BLaER1 treated with 17β-estradiol and CSF1 and Interleukin-3, amounts not matched to agents 10 nM and 100 nM (cell line): ENCODE measurements around the gene HNRNPM.
A peak's percentile ranks its signal among the peaks of the same experiment; 100 is the strongest.

ENCODE experiments used
- H3K27ac ChIP-seq, 11 experiments: shearing (Covaris generic); formaldehyde crosslinking; 2 replicates each; pipeline ENCODE4 v1.8.1; 2022
- H3K27me3 ChIP-seq, 11 experiments: shearing (Covaris generic); formaldehyde crosslinking; 2 replicates each; pipeline ENCODE4 v1.8.1; 2022
- H3K36me3 ChIP-seq, 11 experiments: shearing (Covaris generic); formaldehyde crosslinking; 2 replicates each; pipeline ENCODE4 v1.8.1; 2022
- H3K4me1 ChIP-seq, 10 experiments: shearing (Covaris generic); formaldehyde crosslinking; 2 replicates each; pipeline ENCODE4 v1.8.1; 2022
- H3K4me2 ChIP-seq, 11 experiments: shearing (Covaris generic); formaldehyde crosslinking; 2 replicates each; pipeline ENCODE4 v1.8.1; 2022
- H3K4me3 ChIP-seq, 10 experiments: shearing (Covaris generic); formaldehyde crosslinking; 2 replicates each; pipeline ENCODE4 v1.8.1; 2022
- H3K9ac ChIP-seq, 11 experiments: shearing (Covaris generic); formaldehyde crosslinking; 2 replicates each; pipeline ENCODE4 v1.8.1; 2022
- H3K9me3 ChIP-seq, 11 experiments: shearing (Covaris generic); formaldehyde crosslinking; replicated peaks in 1 of 11; 2 replicates each; pipeline ENCODE4 v1.8.1; 2022
- H4K20me1 ChIP-seq, 11 experiments: shearing (Covaris generic); formaldehyde crosslinking; 2 replicates each; pipeline ENCODE4 v1.8.1; 2022
- Cebpa-rat ChIP-seq, 11 experiments: shearing (Covaris generic); IDR thresholded peaks; 2 replicates each; pipeline ENCODE4 v1.8.1; 2022

The HNRNPM gene

DNA sequence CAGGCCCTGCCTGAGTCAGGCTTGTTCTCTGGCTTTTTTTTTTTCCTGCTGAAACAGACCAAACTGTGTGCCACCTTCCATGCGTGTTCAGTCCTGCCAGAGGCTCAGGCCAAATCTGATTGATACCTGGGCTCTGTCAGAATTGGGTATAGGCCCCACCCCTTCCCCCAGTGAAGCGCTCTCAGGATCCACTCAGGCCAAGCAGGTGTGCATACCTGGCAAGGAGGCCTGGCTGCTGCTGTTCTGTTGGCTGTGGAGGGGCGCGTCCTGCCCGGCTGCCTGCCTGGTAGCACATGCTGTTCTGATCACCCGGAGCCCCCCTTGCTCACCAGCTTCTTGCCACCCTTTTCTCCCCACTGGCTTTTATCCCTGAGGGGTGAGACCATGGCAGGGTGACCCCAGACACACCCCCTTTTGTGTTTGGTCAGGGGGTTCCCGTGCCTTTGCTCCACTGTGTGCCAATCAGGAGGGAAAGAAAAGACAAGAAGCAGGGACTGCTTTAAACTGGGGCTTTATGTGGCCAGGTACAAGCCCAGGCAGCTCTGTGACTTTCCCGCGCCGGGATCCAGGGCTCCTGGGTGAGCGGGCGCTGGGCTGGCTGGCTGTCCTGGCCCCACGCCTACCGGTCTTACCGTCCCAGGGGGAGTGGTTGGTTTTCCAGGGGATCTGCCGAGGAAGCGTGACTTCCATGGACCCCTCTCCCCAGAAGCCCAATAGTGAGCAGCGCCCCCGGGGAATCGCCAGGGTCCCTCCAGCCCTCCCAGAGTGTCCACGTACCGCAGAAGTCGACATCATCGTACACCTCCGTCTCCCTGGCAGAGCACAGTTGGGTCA, 45.0 kb downstream of the HNRNPM start:
- Histone ChIP-seq H3K27ac (peak overlapping the region in 10 of 11 experiments; percentile 86 to 98 (median 96); a peak in 20 of 22 replicates), H3K27me3 (no peaks in the 10 kb centered on the region), H4K20me1 (peaks cover 0 to 26% (median 4%) of the 10 kb centered on the region in 11 experiments; a peak in 8 of 22 replicates), H3K4me2 (peak overlapping the region in 8 of 11 experiments; percentile 31 to 93 (median 82); a peak in 11 of 22 replicates), H3K9me3 (no peaks in the 10 kb centered on the region), H3K4me1 (peaks cover 54 to 100% (median 94%) of the 10 kb centered on the region in 10 experiments), H3K4me3 (no peak overlapping the region), H3K9ac (peak overlapping the region; percentile 12 to 85 (median 79); a peak in 20 of 22 replicates), H3K36me3 (peaks cover 48 to 84% (median 64%) of the 10 kb centered on the region in 11 experiments)
- no peak for TF ChIP-seq Cebpa-rat (IDR thresholded peaks at IDR 0.05)

- H3K27ac ChIP-seq = peak overlapping the region in 9 of 11 experiments; percentile 90 to 98 (median 97); a peak in 19 of 22 replicates
- no peak overlapping the region for H3K4me3 ChIP-seq
- peaks cover 55 to 100% (median 94%) of the 10 kb centered on the region in 10 experiments for H3K4me1 ChIP-seq
- no peak for TF ChIP-seq Cebpa-rat (IDR thresholded peaks at IDR 0.05)
- H3K9me3 ChIP-seq = no peaks in the 10 kb centered on the region
- no peaks in the 10 kb centered on the region for H3K27me3 ChIP-seq
- peak overlapping the region in 3 of 11 experiments; percentile 83 to 93 (median 89); a peak in 4 of 22 replicates for H3K4me2 ChIP-seq
- H4K20me1 ChIP-seq = peaks cover 0 to 20% (median 0%) of the 10 kb centered on the region in 11 experiments; a peak in 6 of 22 replicates
- peak overlapping the region in 10 of 11 experiments; percentile 32 to 85 (median 80); a peak in 15 of 22 replicates for H3K9ac ChIP-seq
- H3K36me3 ChIP-seq = peaks cover 42 to 84% (median 59%) of the 10 kb centered on the region in 11 experiments
These were observed 45.6 kb downstream of the HNRNPM start for GRCh38 chr19:8490395-8490760.

- Histone ChIP-seq H3K9me3 (no peaks in the 10 kb centered on the region), H3K9ac (peak overlapping the region in 9 of 11 experiments; percentile 30 to 85 (median 79); a peak in 13 of 22 replicates), H3K4me2 (peak overlapping the region in 3 of 11 experiments; percentile 83 to 93 (median 89); a peak in 3 of 22 replicates), H3K4me1 (peaks cover 52 to 100% (median 94%) of the 10 kb centered on the region in 10 experiments), H3K27me3 (no peaks in the 10 kb centered on the region), H3K27ac (peak overlapping the region in 9 of 11 experiments; percentile 90 to 98 (median 97); a peak in 19 of 22 replicates), H3K4me3 (no peak overlapping the region), H3K36me3 (peaks cover 37 to 84% (median 54%) of the 10 kb centered on the region in 11 experiments), H4K20me1 (peaks cover 0 to 15% (median 0%) of the 10 kb centered on the region in 11 experiments; a peak in 5 of 22 replicates)
- TF ChIP-seq Cebpa-rat (IDR thresholded peaks at IDR 0.05) = no peak
These were observed 46.1 kb downstream of the HNRNPM start for GRCh38 chr19:8490873-8491272.

GRCh38 chr19:8491574-8491973, 46.8 kb downstream of the HNRNPM start:
- H3K4me2 ChIP-seq = peak overlapping the region in 4 of 11 experiments; percentile 10 to 98 (median 62); a peak in 7 of 22 replicates
- H3K27ac ChIP-seq = peak overlapping the region in 9 of 11 experiments; percentile 90 to 98 (median 97); a peak in 18 of 22 replicates
- no peak for TF ChIP-seq Cebpa-rat (IDR thresholded peaks at IDR 0.05)
- H4K20me1 ChIP-seq = peaks cover 0 to 8% (median 0%) of the 10 kb centered on the region in 11 experiments; a peak in 5 of 22 replicates
- no peaks in the 10 kb centered on the region for H3K27me3 ChIP-seq
- H3K9me3 ChIP-seq = no peaks in the 10 kb centered on the region
- peaks cover 45 to 100% (median 92%) of the 10 kb centered on the region in 10 experiments for H3K4me1 ChIP-seq
- H3K9ac ChIP-seq = peak overlapping the region in 6 of 11 experiments; percentile 30 to 85 (median 82); a peak in 6 of 22 replicates
- H3K36me3 ChIP-seq = peaks cover 30 to 84% (median 47%) of the 10 kb centered on the region in 11 experiments
- no peak overlapping the region for H3K4me3 ChIP-seq

GRCh38 chr19:8494158-8494557, 49.4 kb downstream of the HNRNPM start:
- Histone ChIP-seq H3K4me2 (peak overlapping the region; percentile 66 to 99 (median 87)), H3K27ac (peak overlapping the region in 10 of 11 experiments; percentile 69 to 98 (median 96); a peak in 21 of 22 replicates), H3K9ac (peak overlapping the region; percentile 61 to 82 (median 79); a peak in 21 of 22 replicates), H3K4me1 (peaks cover 25 to 100% (median 92%) of the 10 kb centered on the region in 10 experiments), H3K4me3 (peak overlapping the region in 7 of 10 experiments; percentile 3 to 58 (median 33); a peak in 9 of 20 replicates), H3K9me3 (no peaks in the 10 kb centered on the region), H4K20me1 (no peaks in the 10 kb centered on the region), H3K27me3 (no peaks in the 10 kb centered on the region), H3K36me3 (peaks cover 17 to 89% (median 26%) of the 10 kb centered on the region in 11 experiments)
- TF ChIP-seq Cebpa-rat (IDR thresholded peaks at IDR 0.05) = peak in 8 of 11 experiments; percentile 69 to 92 (median 78); a peak in 14 of 22 replicates

DNA sequence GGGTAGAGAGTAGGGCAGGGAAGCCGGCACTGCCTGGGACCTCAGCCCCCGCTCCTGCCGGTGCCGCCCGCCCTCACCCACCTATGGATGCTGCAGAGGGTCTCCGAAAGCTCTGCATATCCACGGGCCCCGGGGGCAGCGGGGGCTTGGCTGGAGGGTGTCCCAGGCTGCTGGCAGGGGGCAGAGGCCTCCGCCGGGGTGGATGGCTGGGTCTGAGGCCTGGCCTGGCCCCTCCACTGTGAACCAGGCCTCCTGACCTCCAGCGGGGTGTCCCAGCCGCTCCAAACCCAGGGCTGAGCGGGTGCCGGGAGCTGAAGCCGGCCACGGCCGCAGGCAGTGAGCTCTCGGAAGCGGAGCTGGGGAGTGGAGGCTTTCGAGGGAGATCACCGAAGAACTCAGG, 53.5 kb downstream of the HNRNPM start:
- Histone ChIP-seq H3K4me2 (peak overlapping the region in 6 of 11 experiments; percentile 7 to 99 (median 92); a peak in 10 of 22 replicates), H4K20me1 (no peaks in the 10 kb centered on the region), H3K4me3 (peak overlapping the region in 3 of 10 experiments; percentile 11 to 46 (median 38); a peak in 4 of 20 replicates), H3K9me3 (no peaks in the 10 kb centered on the region), H3K36me3 (peaks cover 0 to 53% (median 4%) of the 10 kb centered on the region in 11 experiments; a peak in 11 of 22 replicates), H3K27me3 (no peaks in the 10 kb centered on the region), H3K27ac (peak overlapping the region in 9 of 11 experiments; percentile 72 to 97 (median 91); a peak in 17 of 22 replicates), H3K4me1 (peaks cover 53 to 98% (median 93%) of the 10 kb centered on the region in 10 experiments), H3K9ac (peak overlapping the region in 9 of 11 experiments; percentile 6 to 78 (median 72); a peak in 13 of 22 replicates)
- no peak for TF ChIP-seq Cebpa-rat (IDR thresholded peaks at IDR 0.05)

DNA sequence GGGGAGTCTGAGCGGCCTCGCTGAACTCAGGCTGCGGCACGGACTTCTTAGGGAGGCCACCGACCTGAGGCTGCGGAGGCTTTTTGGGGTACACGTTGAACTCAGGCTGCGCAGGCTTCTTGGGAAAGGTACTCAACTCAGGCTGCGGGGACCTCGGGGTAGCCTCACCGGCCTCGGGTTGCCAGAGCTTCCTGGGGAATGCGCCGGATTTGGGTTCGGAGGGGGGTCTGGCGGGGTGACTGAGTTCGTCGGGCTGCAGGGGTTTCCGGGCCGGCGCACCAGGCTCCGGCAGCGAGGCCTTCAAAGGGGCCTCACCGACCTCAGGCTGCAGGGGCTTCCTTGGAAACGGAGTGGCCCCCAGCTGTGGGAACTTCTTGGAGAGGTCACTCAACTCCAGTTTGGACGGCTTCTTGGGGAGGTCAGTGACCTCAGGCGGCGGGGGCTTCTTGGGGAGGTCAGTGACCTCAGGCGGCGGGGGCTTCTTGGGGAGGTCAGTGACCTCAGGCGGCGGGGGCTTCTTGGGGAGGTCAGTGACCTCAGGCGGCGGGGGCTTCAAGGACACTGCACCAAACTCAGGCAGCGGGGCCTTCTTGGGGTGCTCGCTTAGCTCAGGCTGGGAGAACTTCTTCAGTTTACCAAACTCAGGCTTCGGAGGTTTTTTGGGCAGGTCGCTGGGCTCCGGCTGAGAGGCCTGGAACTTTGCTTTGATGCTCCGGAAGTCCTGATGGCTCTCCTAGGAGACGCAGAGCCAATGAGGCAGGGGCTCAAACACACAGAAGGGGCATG, 54.5 kb downstream of the HNRNPM start:
- no peaks in the 10 kb centered on the region for H3K9me3 ChIP-seq
- no peaks in the 10 kb centered on the region for H4K20me1 ChIP-seq
- H3K27ac ChIP-seq = peak overlapping the region in 10 of 11 experiments; percentile 52 to 97 (median 90); a peak in 18 of 22 replicates
- TF ChIP-seq Cebpa-rat (IDR thresholded peaks at IDR 0.05) = no peak
- peaks cover 0 to 49% (median 4%) of the 10 kb centered on the region in 11 experiments; a peak in 11 of 22 replicates for H3K36me3 ChIP-seq
- peaks cover 53 to 98% (median 93%) of the 10 kb centered on the region in 10 experiments for H3K4me1 ChIP-seq
- peak overlapping the region in 10 of 11 experiments; percentile 36 to 78 (median 70); a peak in 14 of 22 replicates for H3K9ac ChIP-seq
- peak overlapping the region in 10 of 11 experiments; percentile 18 to 99 (median 86); a peak in 16 of 22 replicates for H3K4me2 ChIP-seq
- no peaks in the 10 kb centered on the region for H3K27me3 ChIP-seq
- H3K4me3 ChIP-seq = peak overlapping the region in 4 of 10 experiments; percentile 28 to 69 (median 50); a peak in 4 of 20 replicates
